Lower leg skin (tissue), 3 donors: ENCODE results near the gene PEX10.
"Not testable (repeated sequence)": the region's sequence is repeated elsewhere in the genome, so short reads cannot be mapped to it uniquely, and the experiment has no call there.

Experiments
- POLR2A ChIP-seq, 2 donors: fragments of 450-650 bp; IDR thresholded peaks; one replicate each; pipeline ENCODE4 v1.6.1; 2016 to 2017; ENCODE audit warnings: antibody characterized with exemption in 2 of 2, mild to moderate bottlenecking in 1 of 2, moderate library complexity in 1 of 2
- TF ChIP-seq, protein P1 (sequence below), 3 donors: fragments of 450-650 bp; IDR thresholded peaks; one replicate each; pipeline ENCODE4 v1.5.1; 2016; ENCODE audit warnings: antibody characterized with exemption in 3 of 3, mild to moderate bottlenecking in 3 of 3, moderate library complexity in 2 of 3

- TF ChIP-seq, protein P1, sequence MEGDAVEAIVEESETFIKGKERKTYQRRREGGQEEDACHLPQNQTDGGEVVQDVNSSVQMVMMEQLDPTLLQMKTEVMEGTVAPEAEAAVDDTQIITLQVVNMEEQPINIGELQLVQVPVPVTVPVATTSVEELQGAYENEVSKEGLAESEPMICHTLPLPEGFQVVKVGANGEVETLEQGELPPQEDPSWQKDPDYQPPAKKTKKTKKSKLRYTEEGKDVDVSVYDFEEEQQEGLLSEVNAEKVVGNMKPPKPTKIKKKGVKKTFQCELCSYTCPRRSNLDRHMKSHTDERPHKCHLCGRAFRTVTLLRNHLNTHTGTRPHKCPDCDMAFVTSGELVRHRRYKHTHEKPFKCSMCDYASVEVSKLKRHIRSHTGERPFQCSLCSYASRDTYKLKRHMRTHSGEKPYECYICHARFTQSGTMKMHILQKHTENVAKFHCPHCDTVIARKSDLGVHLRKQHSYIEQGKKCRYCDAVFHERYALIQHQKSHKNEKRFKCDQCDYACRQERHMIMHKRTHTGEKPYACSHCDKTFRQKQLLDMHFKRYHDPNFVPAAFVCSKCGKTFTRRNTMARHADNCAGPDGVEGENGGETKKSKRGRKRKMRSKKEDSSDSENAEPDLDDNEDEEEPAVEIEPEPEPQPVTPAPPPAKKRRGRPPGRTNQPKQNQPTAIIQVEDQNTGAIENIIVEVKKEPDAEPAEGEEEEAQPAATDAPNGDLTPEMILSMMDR (IDR thresholded peaks at IDR 0.05): not testable (repeated sequence)
- TF ChIP-seq POLR2A (IDR thresholded peaks at IDR 0.05): not testable (repeated sequence)
Measured at GRCh38 chr1:2440346-2440745, 28.0 kb upstream of the PEX10 start.
